HL-60 (cell line): ENCODE results near the gene GPX4.

ENCODE experiments used
- DNase-seq, 2 experiments: peaks; one replicate each; pipeline ENCODE4 v3.0.0-alpha.2; 2010 to 2020; ENCODE audit warnings: low read depth in 1 of 2, low spot score in 1 of 2
- H3K27ac ChIP-seq: fragments of 250-450 bp; sonication (Bioruptor Pico); replicated peaks from 2 replicates; pipeline ENCODE4 v1.5.1; 2020; ENCODE audit warnings: mild to moderate bottlenecking, moderate library complexity
- H3K27me3 ChIP-seq: fragments of 250-450 bp; sonication (Bioruptor Pico); 2 replicates; pipeline ENCODE4 v1.5.1; 2021; ENCODE audit warnings: mild to moderate bottlenecking, moderate library complexity; ENCODE audit not compliant: insufficient read depth, poor library complexity, severe bottlenecking
- H3K4me3 ChIP-seq: replicated peaks from 2 replicates; pipeline ENCODE4 v1.5.1; 2011; ENCODE audit warnings: mild to moderate bottlenecking, control low read depth, low read length; ENCODE audit not compliant: insufficient read depth
- CTCF ChIP-seq: IDR thresholded peaks from one replicate; pipeline ENCODE4 v1.5.1; 2011; ENCODE audit warnings: low read length, control low read depth, inconsistent platforms; ENCODE audit not compliant: insufficient read depth
- GABPA ChIP-seq: IDR thresholded peaks from 2 replicates; pipeline ENCODE4 v1.6.1; 2012; ENCODE audit warnings: low read depth
- POLR2AphosphoS5 ChIP-seq: IDR thresholded peaks from 2 replicates; pipeline ENCODE4 v1.6.1; 2012; ENCODE audit warnings: low read depth
- REST ChIP-seq: IDR thresholded peaks from 2 replicates; pipeline ENCODE4 v1.6.1; 2012; ENCODE audit warnings: low read depth; ENCODE audit not compliant: insufficient replicate concordance
- SPI1 ChIP-seq: IDR thresholded peaks from 2 replicates; pipeline ENCODE4 v1.6.1; 2012; ENCODE audit warnings: low read depth, mild to moderate bottlenecking, borderline replicate concordance

Gene GPX4

GRCh38 chr19:1135454-1135853, 31.7 kb downstream of the GPX4 start:
- no peak for TF ChIP-seq GABPA
- TF ChIP-seq SPI1: no peak
- no peak for TF ChIP-seq CTCF
- TF ChIP-seq REST: no peak
- TF ChIP-seq POLR2AphosphoS5: no peak
- Histone ChIP-seq H3K27ac (no peak overlapping the region), H3K4me3 (no peak overlapping the region), H3K27me3 (no peaks in the 10 kb centered on the region)
- no peak for DNase-seq

- no peak for DNase-seq
- Histone ChIP-seq H3K27ac (no peak overlapping the region), H3K4me3 (no peak overlapping the region), H3K27me3 (no peaks in the 10 kb centered on the region)
- TF ChIP-seq REST: no peak
- TF ChIP-seq SPI1: no peak
Observed at GRCh38 chr19:1136201-1136600, 32.4 kb downstream of the GPX4 start.

GRCh38 chr19:1136621-1137317, 33.0 kb downstream of the GPX4 start:
- TF ChIP-seq SPI1 (no peak), POLR2AphosphoS5 (no peak), GABPA (no peak), CTCF (no peak), REST (no peak)
- no peak for DNase-seq
- no peak overlapping the region for H3K27ac ChIP-seq
- H3K27me3 ChIP-seq: no peaks in the 10 kb centered on the region
- no peak overlapping the region for H3K4me3 ChIP-seq

- H3K27me3 ChIP-seq: no peaks in the 10 kb centered on the region
- no peak overlapping the region for H3K4me3 ChIP-seq
- no peak for DNase-seq
- TF ChIP-seq POLR2AphosphoS5: no peak
- H3K27ac ChIP-seq: no peak overlapping the region
Observed at GRCh38 chr19:1138121-1138520, 34.3 kb downstream of the GPX4 start.
